KMS-11 (cell line): ENCODE results near the gene ARHGAP24.

ENCODE experiments used
- H2AFZ ChIP-seq: fragments of 200-600 bp; sonication (generic); 2 replicates; pipeline ENCODE4 v1.6.1; 2016; ENCODE audit warnings: antibody characterized with exemption, mixed run types, low read depth
- H3K27ac ChIP-seq: fragments of 200-600 bp; sonication (generic); 2 replicates; pipeline ENCODE4 v1.6.1; 2016; ENCODE audit warnings: mild to moderate bottlenecking, mixed run types
- H3K27me3 ChIP-seq: fragments of 200-600 bp; sonication (generic); 2 replicates; pipeline ENCODE4 v1.6.1; 2017; ENCODE audit warnings: mild to moderate bottlenecking, low read depth, mixed run types, moderate library complexity; ENCODE audit not compliant: insufficient read depth
- H3K36me3 ChIP-seq: fragments of 200-600 bp; sonication (generic); 2 replicates; pipeline ENCODE4 v1.6.1; 2017; ENCODE audit warnings: mild to moderate bottlenecking, mixed run types; ENCODE audit not compliant: insufficient read depth
- H3K4me1 ChIP-seq: fragments of 200-600 bp; sonication (generic); 2 replicates; pipeline ENCODE4 v1.6.1; 2016; ENCODE audit warnings: mild to moderate bottlenecking, low read depth, mixed run types; ENCODE audit not compliant: poor library complexity, severe bottlenecking
- H3K4me2 ChIP-seq: fragments of 200-600 bp; sonication (generic); 2 replicates; pipeline ENCODE4 v1.7.0; 2016; ENCODE audit warnings: mild to moderate bottlenecking, mixed run types
- H3K4me3 ChIP-seq: fragments of 200-600 bp; sonication (generic); IDR thresholded peaks from 2 replicates; pipeline ENCODE4 v1.6.1; 2017; ENCODE audit warnings: low read depth, low read length, mixed read lengths; ENCODE audit not compliant: insufficient read depth
- H3K79me2 ChIP-seq: fragments of 200-600 bp; sonication (generic); 2 replicates; pipeline ENCODE4 v1.6.1; 2016; ENCODE audit warnings: low read depth, mixed run types; ENCODE audit not compliant: insufficient read depth
- H3K9ac ChIP-seq: fragments of 200-600 bp; sonication (generic); 2 replicates; pipeline ENCODE4 v1.6.1; 2016; ENCODE audit warnings: mild to moderate bottlenecking, mixed run types
- H4K20me1 ChIP-seq: fragments of 200-600 bp; sonication (generic); 2 replicates; pipeline ENCODE4 v1.6.1; 2016; ENCODE audit warnings: mild to moderate bottlenecking, mixed run types; ENCODE audit not compliant: insufficient read depth
- TF ChIP-seq, protein P1 (sequence below): fragments of 200-600 bp; sonication (generic); conservative IDR thresholded peaks from 2 replicates; pipeline ENCODE4 v1.6.1; 2017; ENCODE audit warnings: low read depth, mild to moderate bottlenecking, antibody characterized with exemption, low read length, moderate library complexity, mixed read lengths

Gene ARHGAP24

DNA sequence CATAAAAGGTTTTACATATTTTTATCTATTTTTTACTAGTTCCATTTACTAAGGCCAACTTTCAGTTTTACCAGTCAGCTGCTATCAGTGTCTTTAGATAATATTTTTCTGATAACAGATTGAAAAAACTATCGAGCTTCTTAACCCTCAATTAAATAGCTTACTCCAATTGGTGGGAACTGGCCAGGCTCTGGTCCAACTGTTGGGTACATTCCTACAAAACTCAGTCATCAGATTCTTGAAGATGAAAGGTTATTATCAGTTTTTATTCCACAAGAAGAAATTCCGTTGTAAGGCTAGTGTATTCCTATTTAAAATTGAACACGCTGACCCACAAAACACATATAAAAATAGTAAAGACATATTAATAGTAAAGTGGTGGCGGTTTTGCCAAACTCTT lies 538.7 kb downstream of the ARHGAP24 start:
- H3K4me3 ChIP-seq: no peak overlapping the region
- no peaks in the 10 kb centered on the region for H4K20me1 ChIP-seq
- no peak overlapping the region for H3K9ac ChIP-seq
- H3K36me3 ChIP-seq: no peaks in the 10 kb centered on the region
- H3K79me2 ChIP-seq: no peaks in the 10 kb centered on the region
- no peaks in the 10 kb centered on the region for H3K4me1 ChIP-seq
- TF ChIP-seq, protein P1, sequence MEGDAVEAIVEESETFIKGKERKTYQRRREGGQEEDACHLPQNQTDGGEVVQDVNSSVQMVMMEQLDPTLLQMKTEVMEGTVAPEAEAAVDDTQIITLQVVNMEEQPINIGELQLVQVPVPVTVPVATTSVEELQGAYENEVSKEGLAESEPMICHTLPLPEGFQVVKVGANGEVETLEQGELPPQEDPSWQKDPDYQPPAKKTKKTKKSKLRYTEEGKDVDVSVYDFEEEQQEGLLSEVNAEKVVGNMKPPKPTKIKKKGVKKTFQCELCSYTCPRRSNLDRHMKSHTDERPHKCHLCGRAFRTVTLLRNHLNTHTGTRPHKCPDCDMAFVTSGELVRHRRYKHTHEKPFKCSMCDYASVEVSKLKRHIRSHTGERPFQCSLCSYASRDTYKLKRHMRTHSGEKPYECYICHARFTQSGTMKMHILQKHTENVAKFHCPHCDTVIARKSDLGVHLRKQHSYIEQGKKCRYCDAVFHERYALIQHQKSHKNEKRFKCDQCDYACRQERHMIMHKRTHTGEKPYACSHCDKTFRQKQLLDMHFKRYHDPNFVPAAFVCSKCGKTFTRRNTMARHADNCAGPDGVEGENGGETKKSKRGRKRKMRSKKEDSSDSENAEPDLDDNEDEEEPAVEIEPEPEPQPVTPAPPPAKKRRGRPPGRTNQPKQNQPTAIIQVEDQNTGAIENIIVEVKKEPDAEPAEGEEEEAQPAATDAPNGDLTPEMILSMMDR: no peak
- no peak overlapping the region for H3K27ac ChIP-seq
- no peaks in the 10 kb centered on the region for H3K27me3 ChIP-seq
- H3K4me2 ChIP-seq: no peak overlapping the region
- no peak overlapping the region for H2AFZ ChIP-seq

DNA sequence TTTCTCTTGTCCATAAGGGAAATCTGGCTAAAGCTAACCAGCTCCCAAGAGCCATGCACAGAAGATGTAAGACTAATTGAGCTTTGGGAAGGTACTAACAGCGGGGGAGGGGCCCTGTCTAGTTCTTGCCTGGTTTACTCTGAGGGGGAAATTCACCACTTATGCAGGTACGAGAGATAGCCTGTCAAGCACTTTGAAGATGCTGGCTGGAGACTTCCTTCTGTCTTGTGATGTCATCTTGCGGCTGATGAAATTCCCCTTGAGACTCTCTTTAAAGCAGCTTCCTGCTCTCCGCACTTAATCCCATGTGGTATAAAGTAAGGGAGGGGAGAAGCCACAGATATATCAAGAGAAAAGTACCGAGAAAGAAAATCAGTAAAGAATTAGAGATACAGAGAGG lies 539.6 kb downstream of the ARHGAP24 start:
- Histone ChIP-seq H3K4me2 (no peak overlapping the region), H3K27me3 (no peaks in the 10 kb centered on the region), H3K27ac (no peak overlapping the region), H3K9ac (no peak overlapping the region), H3K79me2 (no peaks in the 10 kb centered on the region), H2AFZ (no peak overlapping the region), H3K36me3 (no peaks in the 10 kb centered on the region), H4K20me1 (no peaks in the 10 kb centered on the region), H3K4me3 (no peak overlapping the region), H3K4me1 (no peaks in the 10 kb centered on the region)
- TF ChIP-seq, protein P1: no peak

DNA sequence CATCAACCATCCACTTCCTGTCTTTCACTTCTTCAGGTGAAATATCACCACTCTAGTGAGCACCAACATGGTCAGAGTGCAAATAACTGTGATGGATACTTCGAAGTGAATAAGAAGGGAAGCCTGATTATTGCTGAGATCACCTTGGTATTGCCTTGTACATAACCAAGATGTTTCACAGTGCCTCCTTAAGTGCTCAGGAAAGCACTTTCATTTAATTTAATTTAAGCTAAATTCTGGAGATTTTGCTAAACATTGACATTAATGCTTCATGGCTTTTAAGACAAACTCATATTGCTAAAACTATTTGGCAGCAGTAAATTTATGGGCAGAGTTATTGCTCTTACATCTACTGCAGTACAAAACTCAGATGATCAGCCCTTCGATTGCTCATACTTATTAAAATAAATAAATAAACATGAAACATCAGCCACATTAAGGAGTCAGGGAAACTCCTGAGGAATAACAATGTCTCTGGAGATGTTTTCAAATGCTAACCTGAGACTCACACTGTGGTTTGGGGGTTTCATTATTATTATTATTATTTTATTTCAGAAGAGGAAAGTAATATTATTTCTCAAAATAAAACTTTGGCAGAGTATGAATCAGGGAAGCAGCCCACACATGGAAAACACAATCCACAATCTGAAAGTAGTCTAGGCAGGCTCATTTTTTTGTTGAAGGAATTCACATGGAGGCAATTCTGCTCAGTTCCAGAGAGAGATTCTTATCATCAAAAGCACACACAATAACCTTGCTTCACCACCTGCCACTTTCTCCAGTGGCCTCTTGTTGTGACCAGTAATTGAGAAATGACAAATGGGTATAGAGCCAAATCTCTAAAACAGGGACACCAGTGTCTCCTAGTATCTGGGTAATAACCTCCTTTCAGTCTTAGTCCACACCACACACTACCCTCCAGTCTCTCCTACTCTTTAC lies 540.7 kb downstream of the ARHGAP24 start:
- no peaks in the 10 kb centered on the region for H3K27me3 ChIP-seq
- no peak overlapping the region for H3K27ac ChIP-seq
- H3K4me1 ChIP-seq: no peaks in the 10 kb centered on the region
- no peak overlapping the region for H3K4me3 ChIP-seq
- H3K4me2 ChIP-seq: no peak overlapping the region
- no peaks in the 10 kb centered on the region for H4K20me1 ChIP-seq
- TF ChIP-seq, protein P1: no peak
- H3K36me3 ChIP-seq: no peaks in the 10 kb centered on the region
- H3K79me2 ChIP-seq: no peaks in the 10 kb centered on the region
- H2AFZ ChIP-seq: no peak overlapping the region
- H3K9ac ChIP-seq: no peak overlapping the region

DNA sequence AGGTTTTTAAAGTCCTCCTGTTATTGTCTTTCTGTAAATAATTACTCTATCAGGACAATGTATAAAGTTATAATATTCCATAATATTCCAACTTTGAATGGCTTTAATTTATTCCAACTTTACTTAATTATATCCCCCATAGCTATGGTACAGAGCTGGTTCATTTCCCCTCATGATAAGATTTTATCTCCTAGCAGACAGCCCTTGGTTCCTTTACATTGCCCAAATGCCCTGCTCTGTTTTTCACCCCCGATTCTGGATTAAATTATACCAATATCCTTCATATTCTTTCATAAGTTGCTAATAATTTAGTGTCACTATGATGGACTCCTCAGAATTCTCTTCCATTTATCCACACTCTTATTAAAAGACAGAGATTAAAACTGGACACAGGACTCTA lies 544.4 kb downstream of the ARHGAP24 start:
- TF ChIP-seq, protein P1: no peak
- H3K36me3 ChIP-seq: no peaks in the 10 kb centered on the region
- H3K4me1 ChIP-seq: no peaks in the 10 kb centered on the region
- H2AFZ ChIP-seq: no peak overlapping the region
- no peak overlapping the region for H3K27ac ChIP-seq
- no peak overlapping the region for H3K4me3 ChIP-seq
- H3K9ac ChIP-seq: no peak overlapping the region
- H3K79me2 ChIP-seq: no peaks in the 10 kb centered on the region
- H3K27me3 ChIP-seq: no peaks in the 10 kb centered on the region
- H4K20me1 ChIP-seq: no peaks in the 10 kb centered on the region
- no peak overlapping the region for H3K4me2 ChIP-seq
